Thymus (tissue), 2 donors: ENCODE results near the gene MCF2L. TPM values are rescaled to one million over a fixed set of nuclear protein-coding genes. Genes with fewer than 3 reads are reported as not detected.

Source experiments
- polyA plus RNA-seq: library from polyadenylated mRNA; stranded (reverse); fragments of 200-250 nt; gene quantifications from one replicate; pipeline ENCODE4 v1.2.3, GENCODE V29; 2013
- total RNA-seq: library from RNA; stranded (reverse); fragments of 120-200 nt; gene quantifications from one replicate; pipeline ENCODE4 v1.2.4, GENCODE V29; 2013
- donor health status: healthy.

Gene MCF2L
- total and polyA plus RNA-seq, 2 donors: 13.0 to 28.6 TPM

Other genes with a start within 250 kb of the MCF2L start
- gene F7, start 136.6 kb downstream of the MCF2L start, total RNA-seq: 0.24 TPM
- gene F7, start 136.6 kb downstream of the MCF2L start, polyA plus RNA-seq: 0.14 TPM
- 2.7 TPM for gene F10, start 153.6 kb downstream of the MCF2L start, total RNA-seq
- 1.4 TPM for gene F10, start 153.6 kb downstream of the MCF2L start, polyA plus RNA-seq
- 0.05 TPM for gene PROZ, start 189.4 kb downstream of the MCF2L start, total RNA-seq
- gene PROZ, start 189.4 kb downstream of the MCF2L start, polyA plus RNA-seq: 0.07 TPM
- 53.6 TPM for gene PCID2, start 239.5 kb downstream of the MCF2L start, total RNA-seq
- gene PCID2, start 239.5 kb downstream of the MCF2L start, polyA plus RNA-seq: 63.3 TPM
- gene CUL4A, start 240.4 kb downstream of the MCF2L start, total RNA-seq: 41.6 TPM
- 57.3 TPM for gene CUL4A, start 240.4 kb downstream of the MCF2L start, polyA plus RNA-seq